HepG2 (cell line): ENCODE data around the gene CHMP1A. TPM values are rescaled to one million over a fixed set of nuclear protein-coding genes. Genes with fewer than 3 reads are reported as not detected.
A peak's percentile ranks its signal among the peaks of the same experiment; 100 is the strongest.

ENCODE experiments used
- ATF7 ChIP-seq, 2 experiments: fragments of 450-650 bp in 1 of 2; sonication (generic) in 1 of 2; formaldehyde crosslinking in 1 of 2; IDR thresholded peaks; 2 replicates each; pipeline versions ENCODE4 v1.4.0 to v1.6.1; 2016 to 2020; ENCODE audit warnings: antibody characterized with exemption in 1 of 2, mild to moderate bottlenecking in 1 of 2, missing genetic modification reagents in 1 of 2
- HMG20A ChIP-seq: IDR thresholded peaks from 2 replicates; pipeline ENCODE4 v1.6.1; 2016; ENCODE audit warnings: borderline replicate concordance
- KDM5B ChIP-seq: sonication (generic); formaldehyde crosslinking; IDR thresholded peaks from 2 replicates; pipeline ENCODE4 v1.4.0; 2020; ENCODE audit warnings: missing genetic modification reagents, mild to moderate bottlenecking, borderline replicate concordance
- NFATC3 ChIP-seq: sonication (generic); formaldehyde crosslinking; IDR thresholded peaks from 2 replicates; pipeline ENCODE4 v1.5.1; 2020; ENCODE audit warnings: mild to moderate bottlenecking, missing genetic modification reagents
- PRMT3 ChIP-seq: sonication (generic); formaldehyde crosslinking; IDR thresholded peaks from 2 replicates; pipeline ENCODE4 v1.8.1; 2022; ENCODE audit warnings: low read depth, mild to moderate bottlenecking, moderate library complexity, missing genetic modification reagents, borderline replicate concordance
- RFX5 ChIP-seq: IDR thresholded peaks from 2 replicates; pipeline ENCODE4 v1.6.1; 2011; ENCODE audit warnings: low read depth, low read length, improper control_type of control experiment
- RORA ChIP-seq: sonication (generic); formaldehyde crosslinking; IDR thresholded peaks from 2 replicates; pipeline ENCODE4 v1.5.0; 2020; ENCODE audit warnings: mild to moderate bottlenecking, missing genetic modification reagents, moderate library complexity
- SALL1 ChIP-seq: sonication (generic); formaldehyde crosslinking; IDR thresholded peaks from 2 replicates; pipeline ENCODE4 v1.8.0; 2022; ENCODE audit warnings: mild to moderate bottlenecking, missing genetic modification reagents
- SETDB1 ChIP-seq: sonication (generic); formaldehyde crosslinking; IDR thresholded peaks from 2 replicates; pipeline ENCODE4 v1.5.1; 2020; ENCODE audit warnings: missing genetic modification reagents, mild to moderate bottlenecking, borderline replicate concordance
- SRSF4 ChIP-seq: fragments of 200-400 bp; formaldehyde crosslinking; IDR thresholded peaks from one replicate; pipeline ENCODE4 v1.6.1; 2018; ENCODE audit warnings: mild to moderate bottlenecking, low read depth, low read length, moderate library complexity; ENCODE audit not compliant: poor library complexity, severe bottlenecking
- ZKSCAN8 ChIP-seq: IDR thresholded peaks from 2 replicates; pipeline ENCODE4 v1.6.1; 2016; ENCODE audit warnings: borderline replicate concordance, missing genetic modification reagents, missing compliant biosample characterization
- ZNF605 ChIP-seq: sonication (generic); formaldehyde crosslinking; IDR thresholded peaks from 2 replicates; pipeline ENCODE4 v1.8.0; 2022; ENCODE audit warnings: mild to moderate bottlenecking, missing genetic modification reagents
- ZNF704 ChIP-seq: sonication (generic); formaldehyde crosslinking; IDR thresholded peaks from 2 replicates; pipeline ENCODE4 v1.8.1; 2023; ENCODE audit warnings: mild to moderate bottlenecking, inconsistent platforms, moderate library complexity, missing genetic modification reagents, borderline replicate concordance
- polyA plus RNA-seq, 8 experiments: library from polyadenylated mRNA; depleted of rRNA in 3 of 8; stranded (reverse) in 7 of 8; unstranded in 1 of 8; fragments of >200 nt; fragmentation: Illumina TruSeq in 4 of 8; extraction: Trizol in 4 of 8; gene quantifications; 2 replicates each; pipeline versions ENCODE4 v1.2.1 to v1.2.3, GENCODE V29; 2011 to 2016; ENCODE audit warnings: low read depth in 4 of 8, missing spikeins in 1 of 8, mixed read lengths in 1 of 8; ENCODE audit not compliant: insufficient read depth in 1 of 8
- total RNA-seq, 5 experiments: library from RNA; depleted of rRNA; stranded (reverse); fragments of >200 nt; fragmentation: Illumina TruSeq; extraction: Trizol; gene quantifications; 2 replicates each; pipeline ENCODE4 v1.2.3, GENCODE V29; 2016; ENCODE audit warnings: low read depth in 1 of 5
- TF ChIP-seq, protein P1 (sequence below): sonication (generic); formaldehyde crosslinking; IDR thresholded peaks from one replicate; pipeline ENCODE4 v1.5.1; 2020; ENCODE audit warnings: mild to moderate bottlenecking, missing genetic modification reagents; ENCODE audit errors: not compliant biosample characterization
- TF ChIP-seq, protein P2 (sequence below): sonication (generic); formaldehyde crosslinking; conservative IDR thresholded peaks from 2 replicates; pipeline ENCODE4 v1.8.0; 2022; ENCODE audit warnings: low read depth, missing genetic modification reagents
- TF ChIP-seq, protein P3 (sequence below): sonication (generic); formaldehyde crosslinking; IDR thresholded peaks from 2 replicates; pipeline ENCODE4 v1.4.0; 2020; ENCODE audit warnings: low read depth, mild to moderate bottlenecking, missing genetic modification reagents

The CHMP1A gene
- total and polyA plus RNA-seq, 2 of the 13 experiments (the other 11 are each of a cell fraction or from before 2014, with no cell fraction given): 69.4 to 73.3 TPM

- TF ChIP-seq, protein P1, sequence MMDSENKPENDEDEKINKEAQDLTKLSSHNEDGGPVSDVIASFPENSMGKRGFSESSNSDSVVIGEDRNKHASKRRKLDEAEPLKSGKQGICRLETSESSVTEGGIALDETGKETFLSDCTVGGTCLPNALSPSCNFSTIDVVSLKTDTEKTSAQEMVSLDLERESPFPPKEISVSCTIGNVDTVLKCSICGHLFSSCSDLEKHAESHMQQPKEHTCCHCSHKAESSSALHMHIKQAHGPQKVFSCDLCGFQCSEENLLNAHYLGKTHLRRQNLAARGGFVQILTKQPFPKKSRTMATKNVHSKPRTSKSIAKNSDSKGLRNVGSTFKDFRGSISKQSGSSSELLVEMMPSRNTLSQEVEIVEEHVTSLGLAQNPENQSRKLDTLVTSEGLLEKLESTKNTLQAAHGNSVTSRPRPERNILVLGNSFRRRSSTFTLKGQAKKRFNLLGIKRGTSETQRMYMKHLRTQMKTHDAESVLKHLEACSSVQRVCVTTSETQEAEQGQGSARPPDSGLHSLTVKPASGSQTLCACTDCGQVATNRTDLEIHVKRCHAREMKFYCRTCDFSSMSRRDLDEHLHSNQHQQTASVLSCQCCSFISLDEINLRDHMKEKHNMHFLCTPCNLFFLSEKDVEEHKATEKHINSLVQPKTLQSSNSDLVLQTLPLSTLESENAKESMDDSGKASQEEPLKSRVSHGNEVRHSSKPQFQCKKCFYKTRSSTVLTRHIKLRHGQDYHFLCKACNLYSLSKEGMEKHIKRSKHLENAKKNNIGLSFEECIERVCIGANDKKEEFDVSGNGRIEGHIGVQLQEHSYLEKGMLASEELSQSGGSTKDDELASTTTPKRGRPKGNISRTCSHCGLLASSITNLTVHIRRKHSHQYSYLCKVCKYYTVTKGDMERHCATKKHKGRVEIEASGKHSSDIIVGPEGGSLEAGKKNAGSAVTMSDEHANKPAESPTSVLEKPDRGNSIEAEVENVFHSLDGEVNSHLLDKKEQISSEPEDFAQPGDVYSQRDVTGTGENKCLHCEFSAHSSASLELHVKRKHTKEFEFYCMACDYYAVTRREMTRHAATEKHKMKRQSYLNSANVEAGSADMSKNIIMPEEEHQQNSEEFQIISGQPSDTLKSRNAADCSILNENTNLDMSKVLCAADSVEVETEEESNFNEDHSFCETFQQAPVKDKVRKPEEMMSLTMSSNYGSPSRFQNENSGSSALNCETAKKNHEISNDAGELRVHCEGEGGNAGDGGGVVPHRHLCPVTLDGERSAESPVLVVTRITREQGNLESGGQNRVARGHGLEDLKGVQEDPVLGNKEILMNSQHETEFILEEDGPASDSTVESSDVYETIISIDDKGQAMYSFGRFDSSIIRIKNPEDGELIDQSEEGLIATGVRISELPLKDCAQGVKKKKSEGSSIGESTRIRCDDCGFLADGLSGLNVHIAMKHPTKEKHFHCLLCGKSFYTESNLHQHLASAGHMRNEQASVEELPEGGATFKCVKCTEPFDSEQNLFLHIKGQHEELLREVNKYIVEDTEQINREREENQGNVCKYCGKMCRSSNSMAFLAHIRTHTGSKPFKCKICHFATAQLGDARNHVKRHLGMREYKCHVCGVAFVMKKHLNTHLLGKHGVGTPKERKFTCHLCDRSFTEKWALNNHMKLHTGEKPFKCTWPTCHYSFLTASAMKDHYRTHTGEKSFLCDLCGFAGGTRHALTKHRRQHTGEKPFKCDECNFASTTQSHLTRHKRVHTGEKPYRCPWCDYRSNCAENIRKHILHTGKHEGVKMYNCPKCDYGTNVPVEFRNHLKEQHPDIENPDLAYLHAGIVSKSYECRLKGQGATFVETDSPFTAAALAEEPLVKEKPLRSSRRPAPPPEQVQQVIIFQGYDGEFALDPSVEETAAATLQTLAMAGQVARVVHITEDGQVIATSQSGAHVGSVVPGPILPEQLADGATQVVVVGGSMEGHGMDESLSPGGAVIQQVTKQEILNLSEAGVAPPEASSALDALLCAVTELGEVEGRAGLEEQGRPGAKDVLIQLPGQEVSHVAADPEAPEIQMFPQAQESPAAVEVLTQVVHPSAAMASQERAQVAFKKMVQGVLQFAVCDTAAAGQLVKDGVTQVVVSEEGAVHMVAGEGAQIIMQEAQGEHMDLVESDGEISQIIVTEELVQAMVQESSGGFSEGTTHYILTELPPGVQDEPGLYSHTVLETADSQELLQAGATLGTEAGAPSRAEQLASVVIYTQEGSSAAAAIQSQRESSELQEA: peak; percentile 65
- TF ChIP-seq RORA (CRISPR knock-in tag) (no peak), ZNF704 (CRISPR knock-in tag) (no peak), ZKSCAN8 (CRISPR knock-in tag) (no peak), ZNF605 (peak; percentile 58; the same call in 1 of the 2 replicates), NFATC3 (CRISPR knock-in tag) (no peak), SRSF4 (no peak), SALL1 (CRISPR knock-in tag) (0 out of 2 replicates have a peak, but pooled peaks have one; percentile 16), ATF7 (IDR thresholded peaks at IDR 0.05) (no peak), ATF7 (CRISPR knock-in tag; IDR thresholded peaks at IDR 0.05) (no peak), HMG20A (no peak), PRMT3 (CRISPR knock-in tag) (no peak), SETDB1 (CRISPR knock-in tag) (no peak), KDM5B (no peak), RFX5 (no peak)
- TF ChIP-seq, protein P2, sequence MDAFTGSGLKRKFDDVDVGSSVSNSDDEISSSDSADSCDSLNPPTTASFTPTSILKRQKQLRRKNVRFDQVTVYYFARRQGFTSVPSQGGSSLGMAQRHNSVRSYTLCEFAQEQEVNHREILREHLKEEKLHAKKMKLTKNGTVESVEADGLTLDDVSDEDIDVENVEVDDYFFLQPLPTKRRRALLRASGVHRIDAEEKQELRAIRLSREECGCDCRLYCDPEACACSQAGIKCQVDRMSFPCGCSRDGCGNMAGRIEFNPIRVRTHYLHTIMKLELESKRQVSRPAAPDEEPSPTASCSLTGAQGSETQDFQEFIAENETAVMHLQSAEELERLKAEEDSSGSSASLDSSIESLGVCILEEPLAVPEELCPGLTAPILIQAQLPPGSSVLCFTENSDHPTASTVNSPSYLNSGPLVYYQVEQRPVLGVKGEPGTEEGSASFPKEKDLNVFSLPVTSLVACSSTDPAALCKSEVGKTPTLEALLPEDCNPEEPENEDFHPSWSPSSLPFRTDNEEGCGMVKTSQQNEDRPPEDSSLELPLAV (CRISPR knock-in tag): no peak
- TF ChIP-seq, protein P3, sequence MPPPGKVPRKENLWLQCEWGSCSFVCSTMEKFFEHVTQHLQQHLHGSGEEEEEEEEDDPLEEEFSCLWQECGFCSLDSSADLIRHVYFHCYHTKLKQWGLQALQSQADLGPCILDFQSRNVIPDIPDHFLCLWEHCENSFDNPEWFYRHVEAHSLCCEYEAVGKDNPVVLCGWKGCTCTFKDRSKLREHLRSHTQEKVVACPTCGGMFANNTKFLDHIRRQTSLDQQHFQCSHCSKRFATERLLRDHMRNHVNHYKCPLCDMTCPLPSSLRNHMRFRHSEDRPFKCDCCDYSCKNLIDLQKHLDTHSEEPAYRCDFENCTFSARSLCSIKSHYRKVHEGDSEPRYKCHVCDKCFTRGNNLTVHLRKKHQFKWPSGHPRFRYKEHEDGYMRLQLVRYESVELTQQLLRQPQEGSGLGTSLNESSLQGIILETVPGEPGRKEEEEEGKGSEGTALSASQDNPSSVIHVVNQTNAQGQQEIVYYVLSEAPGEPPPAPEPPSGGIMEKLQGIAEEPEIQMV (CRISPR knock-in tag): no peak
Measured at GRCh38 chr16:89691986-89692569, 34.6 kb upstream of the CHMP1A start (continued).
